ENCODE data around the gene CRYGN.

Gene CRYGN

GRCh38 chr7:151416112-151416940, 23.6 kb downstream of the CRYGN start:
- no peak for TF ChIP-seq GATA3 (IDR thresholded peaks at IDR 0.05; ENCODE audit: low read depth, low read length)
- no peak for TF ChIP-seq GATA2 (IDR thresholded peaks at IDR 0.05; ENCODE audit: low read depth, low read length)

DNA sequence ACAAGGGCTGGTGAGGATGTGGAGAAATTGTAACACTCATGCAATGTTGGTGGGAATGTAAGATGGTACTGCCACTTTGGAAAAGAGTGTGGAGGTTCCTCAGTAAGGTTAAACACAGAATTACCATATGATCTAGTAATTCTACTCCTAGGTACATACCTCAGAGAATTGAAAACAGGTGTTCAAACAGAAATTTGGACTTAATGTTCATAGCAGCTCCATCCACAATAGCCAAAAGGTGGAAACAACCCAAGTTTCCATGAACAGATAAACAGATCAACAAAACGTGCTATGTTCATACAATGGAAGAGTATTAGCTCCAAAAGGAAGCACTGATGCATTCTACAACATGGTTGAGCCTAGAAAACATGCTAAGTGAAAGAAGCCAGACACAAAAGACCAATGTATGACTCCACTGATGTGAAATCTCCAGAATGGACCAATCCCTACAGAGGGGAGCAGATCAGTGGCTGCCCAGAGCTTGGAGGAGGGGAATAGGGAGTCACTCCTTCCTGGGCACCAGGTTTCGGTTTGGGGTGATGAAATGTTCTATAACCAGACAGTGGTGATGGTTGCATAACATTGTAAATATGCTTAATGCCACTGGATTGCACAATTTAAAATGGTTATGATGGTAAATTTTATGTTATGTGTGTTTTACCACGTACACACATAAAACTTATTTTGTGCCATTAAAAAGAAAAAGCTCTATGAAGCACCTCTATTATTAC, 24.4 kb downstream of the CRYGN start:
- TF ChIP-seq GATA2 (IDR thresholded peaks at IDR 0.05; ENCODE audit: low read depth, low read length) (no peak), GATA3 (IDR thresholded peaks at IDR 0.05; ENCODE audit: low read depth, low read length) (no peak)

- TF ChIP-seq GATA2 (IDR thresholded peaks at IDR 0.05; ENCODE audit: low read depth, low read length), result no peak
- no peak for TF ChIP-seq GATA3 (IDR thresholded peaks at IDR 0.05; ENCODE audit: low read depth, low read length)
Measured at GRCh38 chr7:151413241-151413640, 26.7 kb downstream of the CRYGN start.

- no peak for TF ChIP-seq GATA2 (IDR thresholded peaks at IDR 0.05; ENCODE audit: low read depth, low read length)
- TF ChIP-seq GATA3 (IDR thresholded peaks at IDR 0.05; ENCODE audit: low read depth, low read length), result no peak
Measured at GRCh38 chr7:151412318-151412717, 27.6 kb downstream of the CRYGN start.

GRCh38 chr7:151411551-151411950, 28.4 kb downstream of the CRYGN start:
- TF ChIP-seq GATA3 (IDR thresholded peaks at IDR 0.05; ENCODE audit: low read depth, low read length), result no peak
- TF ChIP-seq GATA2 (IDR thresholded peaks at IDR 0.05; ENCODE audit: low read depth, low read length), result no peak

DNA sequence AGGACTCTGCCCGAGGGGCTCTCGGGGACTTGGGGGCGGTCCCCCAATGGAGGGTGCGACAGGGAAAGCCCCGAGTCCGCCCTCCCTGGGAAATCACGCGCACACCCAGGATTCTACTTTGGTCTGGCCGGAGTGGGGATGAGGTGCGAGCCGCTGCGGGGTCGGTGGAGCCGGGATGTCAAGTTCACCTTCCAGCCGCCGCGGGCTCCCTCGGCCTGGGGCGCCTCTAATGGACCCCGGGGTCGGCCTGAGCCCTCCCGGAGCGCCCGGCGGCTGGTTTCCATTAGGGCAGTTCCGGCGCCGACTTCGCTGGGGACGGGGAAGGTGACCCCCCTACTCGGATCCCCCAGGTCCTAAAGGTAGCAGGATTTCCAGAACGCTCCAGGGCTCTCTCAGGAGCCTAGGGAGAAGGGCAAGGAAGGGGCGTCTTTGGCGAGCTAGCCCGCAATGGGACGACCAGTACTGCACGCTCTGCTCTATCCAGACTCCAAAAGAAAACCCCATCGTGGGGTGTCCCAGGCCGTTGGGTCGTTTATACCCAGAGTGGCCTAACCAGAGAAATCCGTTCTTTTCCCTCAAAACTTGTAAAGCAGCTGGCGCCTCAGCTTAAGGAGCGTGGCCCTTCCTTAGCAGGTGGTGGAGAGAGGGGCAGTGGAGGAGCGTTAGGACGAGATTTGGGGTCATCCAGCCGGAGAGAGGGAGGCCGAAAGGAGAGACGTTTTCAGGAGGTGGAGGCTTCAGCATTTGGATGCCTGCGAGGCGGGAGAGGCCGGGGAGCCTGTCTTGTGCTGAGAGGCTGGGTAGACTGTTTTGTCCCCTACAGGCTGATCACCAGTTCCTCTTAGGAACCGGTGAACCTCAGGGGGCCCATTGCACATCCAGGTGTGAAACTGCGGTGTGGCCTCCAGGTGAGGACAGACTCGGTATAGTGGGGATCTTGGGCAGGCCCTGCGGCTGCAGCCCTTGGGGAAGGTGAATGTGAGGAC, 29.2 kb downstream of the CRYGN start:
- no peak for TF ChIP-seq GATA3 (IDR thresholded peaks at IDR 0.05; ENCODE audit: low read depth, low read length)
- TF ChIP-seq GATA2 (IDR thresholded peaks at IDR 0.05; ENCODE audit: low read depth, low read length), result no peak

GRCh38 chr7:151409667-151410404, 30.1 kb downstream of the CRYGN start, which contains the start of gene WDR86:
Gene WDR86, minus strand, starts transcription at chr7:151410038. Its CDS starts 449 bp downstream, at chr7:151409589.
- TF ChIP-seq GATA2 (IDR thresholded peaks at IDR 0.05; ENCODE audit: low read depth, low read length), result no peak
- no peak for TF ChIP-seq GATA3 (IDR thresholded peaks at IDR 0.05; ENCODE audit: low read depth, low read length)

GRCh38 chr7:151408839-151409666, 30.9 kb downstream of the CRYGN start:
- TF ChIP-seq GATA2 (IDR thresholded peaks at IDR 0.05; ENCODE audit: low read depth, low read length) (no peak), GATA3 (IDR thresholded peaks at IDR 0.05; ENCODE audit: low read depth, low read length) (no peak)

DNA sequence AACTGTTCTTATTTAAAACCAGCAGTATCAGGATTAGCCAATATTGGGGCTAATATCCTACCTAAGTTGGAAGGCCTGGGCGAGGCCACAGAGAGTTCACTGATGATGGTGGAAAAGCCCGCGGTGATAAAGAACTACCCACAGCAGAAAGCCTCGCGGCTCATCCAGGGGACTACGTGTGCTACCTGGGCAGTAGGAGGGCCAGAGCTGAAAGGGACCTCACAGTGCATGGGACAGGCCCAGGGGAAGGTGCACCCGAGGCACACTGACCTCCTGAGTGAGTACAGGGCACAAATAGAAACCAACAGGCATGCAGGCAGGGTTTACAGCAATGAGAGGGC, 31.5 kb downstream of the CRYGN start:
- no peak for TF ChIP-seq GATA3 (IDR thresholded peaks at IDR 0.05; ENCODE audit: low read depth, low read length)
- TF ChIP-seq GATA2 (IDR thresholded peaks at IDR 0.05; ENCODE audit: low read depth, low read length), result no peak

- TF ChIP-seq GATA3 (IDR thresholded peaks at IDR 0.05; ENCODE audit: low read depth, low read length) (no peak), GATA2 (IDR thresholded peaks at IDR 0.05; ENCODE audit: low read depth, low read length) (no peak)
Measured at GRCh38 chr7:151406886-151407583, 32.9 kb downstream of the CRYGN start.

GRCh38 chr7:151406051-151406875, 33.7 kb downstream of the CRYGN start:
- TF ChIP-seq GATA3 (IDR thresholded peaks at IDR 0.05; ENCODE audit: low read depth, low read length) (no peak), GATA2 (IDR thresholded peaks at IDR 0.05; ENCODE audit: low read depth, low read length) (no peak)

Data from SH-SY5Y (cell line).